Lower leg skin (tissue), 4 donors: Measurements from ENCODE around the gene COL25A1. TPM values are rescaled to one million over a fixed set of nuclear protein-coding genes. Genes with fewer than 3 reads are reported as not detected.

Experiments
- DNase-seq, 2 donors: peaks; one replicate each; pipeline ENCODE4 v3.0.0-alpha.2; 2019; ENCODE audit warnings: low spot score in 2 of 2
- H3K4me3 ChIP-seq: fragments of 200-600 bp; sonication (generic); 2 replicates; pipeline ENCODE4 v1.5.1; 2017; ENCODE audit warnings: mild to moderate bottlenecking, low read depth; ENCODE audit not compliant: poor library complexity, severe bottlenecking
- POLR2A ChIP-seq, 2 donors: fragments of 450-650 bp; IDR thresholded peaks; one replicate each; pipeline ENCODE4 v1.6.1; 2016 to 2017; ENCODE audit warnings: antibody characterized with exemption in 2 of 2, mild to moderate bottlenecking in 1 of 2, moderate library complexity in 1 of 2
- WGBS, 2 donors: methylation state at CpG; one replicate each; pipeline ENCODE4 v1.1.5; 2018; 5-methylcytosine and 5-hydroxymethylcytosine counted together
- intact Hi-C: fragments of 100-400 bp; cut with DNase I; formaldehyde crosslinking; loops from one replicate; pipeline ENCODE4 v1.15.0; 2023; ENCODE audit warnings: low total_unique reads
- total RNA-seq, 4 donors: library from RNA; depleted of rRNA; stranded (reverse); fragments of >200 nt; gene quantifications; one replicate each; pipeline ENCODE4 v1.1.0, GENCODE V29; 2016
- TF ChIP-seq, protein P1 (sequence below), 3 donors: fragments of 450-650 bp; IDR thresholded peaks; one replicate each; pipeline ENCODE4 v1.5.1; 2016; ENCODE audit warnings: antibody characterized with exemption in 3 of 3, mild to moderate bottlenecking in 3 of 3, moderate library complexity in 2 of 3

COL25A1 gene
- total RNA-seq, 4 donors from 2014 or later: 0.42 to 2.4 (median 1.5) TPM

DNA sequence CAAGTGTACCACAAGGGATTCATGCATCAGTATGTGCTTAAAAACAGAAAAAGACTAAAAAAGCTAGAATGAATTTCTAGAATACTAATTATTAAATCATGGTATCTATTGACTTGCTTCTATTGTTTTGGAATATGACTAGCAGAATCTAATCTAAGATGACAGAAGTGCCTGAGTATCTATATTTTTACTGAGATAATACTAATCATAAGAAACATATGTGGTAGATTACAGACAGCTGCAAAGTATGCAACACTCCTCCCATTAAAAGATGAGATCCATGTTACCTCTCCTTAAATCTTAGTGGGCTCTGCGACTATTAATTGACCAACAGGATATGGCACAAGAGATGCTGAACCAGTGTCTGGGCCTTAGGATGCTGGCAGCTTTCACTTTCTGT, 89.4 kb downstream of the COL25A1 start:
- WGBS, 2 donors: 75 to 91% methylated on average over 1 of the region's 1 CpG
- no peak overlapping the region for H3K4me3 ChIP-seq
- DNase-seq: no peak
- intact Hi-C loops: no loop called here
- no peak for TF ChIP-seq POLR2A (IDR thresholded peaks at IDR 0.05)
- TF ChIP-seq, protein P1, sequence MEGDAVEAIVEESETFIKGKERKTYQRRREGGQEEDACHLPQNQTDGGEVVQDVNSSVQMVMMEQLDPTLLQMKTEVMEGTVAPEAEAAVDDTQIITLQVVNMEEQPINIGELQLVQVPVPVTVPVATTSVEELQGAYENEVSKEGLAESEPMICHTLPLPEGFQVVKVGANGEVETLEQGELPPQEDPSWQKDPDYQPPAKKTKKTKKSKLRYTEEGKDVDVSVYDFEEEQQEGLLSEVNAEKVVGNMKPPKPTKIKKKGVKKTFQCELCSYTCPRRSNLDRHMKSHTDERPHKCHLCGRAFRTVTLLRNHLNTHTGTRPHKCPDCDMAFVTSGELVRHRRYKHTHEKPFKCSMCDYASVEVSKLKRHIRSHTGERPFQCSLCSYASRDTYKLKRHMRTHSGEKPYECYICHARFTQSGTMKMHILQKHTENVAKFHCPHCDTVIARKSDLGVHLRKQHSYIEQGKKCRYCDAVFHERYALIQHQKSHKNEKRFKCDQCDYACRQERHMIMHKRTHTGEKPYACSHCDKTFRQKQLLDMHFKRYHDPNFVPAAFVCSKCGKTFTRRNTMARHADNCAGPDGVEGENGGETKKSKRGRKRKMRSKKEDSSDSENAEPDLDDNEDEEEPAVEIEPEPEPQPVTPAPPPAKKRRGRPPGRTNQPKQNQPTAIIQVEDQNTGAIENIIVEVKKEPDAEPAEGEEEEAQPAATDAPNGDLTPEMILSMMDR (IDR thresholded peaks at IDR 0.05): no peak

DNA sequence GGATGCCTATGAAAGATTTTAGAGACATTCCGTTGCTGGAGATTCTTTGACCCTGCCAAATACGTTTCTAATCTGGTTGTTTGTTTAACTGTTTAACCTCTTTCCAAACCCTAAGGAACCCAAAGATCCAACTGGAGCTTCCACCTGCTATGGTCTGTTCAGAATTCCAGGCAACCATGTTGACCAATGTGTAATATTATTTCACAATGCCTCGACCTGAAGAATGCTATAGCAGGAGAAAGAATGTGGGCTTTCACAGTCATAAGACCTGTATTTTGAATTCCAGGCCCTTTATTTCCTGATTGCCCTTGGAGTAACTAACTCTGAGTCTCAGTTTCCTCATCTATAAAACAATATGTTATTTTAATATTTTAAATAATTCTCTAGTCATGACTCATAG, 90.8 kb downstream of the COL25A1 start:
- WGBS, 2 donors: 43 to 59% methylated on average over 3 of the region's 3 CpGs
- TF ChIP-seq POLR2A (IDR thresholded peaks at IDR 0.05): no peak
- TF ChIP-seq, protein P1 (IDR thresholded peaks at IDR 0.05): no peak
- DNase-seq: no peak
- no peak overlapping the region for H3K4me3 ChIP-seq
- intact Hi-C loops: no loop called here

DNA sequence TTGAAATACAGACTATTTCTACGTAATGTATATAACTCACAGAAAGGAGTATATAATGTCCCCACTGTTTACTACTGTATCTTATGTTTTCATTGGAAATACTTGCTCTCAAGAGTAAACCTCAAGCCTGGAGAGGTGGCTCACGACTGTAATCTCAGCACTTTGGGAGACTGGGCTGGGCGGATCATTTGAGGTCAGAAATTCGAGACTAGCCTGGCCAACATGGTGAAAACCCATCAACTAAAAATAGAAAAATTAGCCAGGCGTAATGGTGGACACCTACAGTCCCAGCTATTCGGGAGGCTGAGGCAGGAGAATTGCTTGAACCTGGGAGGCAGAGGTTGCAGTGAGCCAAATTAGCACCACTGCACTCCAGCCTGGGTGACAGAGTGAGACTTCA, 92.8 kb downstream of the COL25A1 start:
- no peak overlapping the region for H3K4me3 ChIP-seq
- 75 to 83% methylated on average over 6 of the region's 6 CpGs for WGBS, 2 donors
- TF ChIP-seq, protein P1 (IDR thresholded peaks at IDR 0.05): no peak
- TF ChIP-seq POLR2A (IDR thresholded peaks at IDR 0.05): no peak
- intact Hi-C loops: no loop called here
- no peak for DNase-seq

DNA sequence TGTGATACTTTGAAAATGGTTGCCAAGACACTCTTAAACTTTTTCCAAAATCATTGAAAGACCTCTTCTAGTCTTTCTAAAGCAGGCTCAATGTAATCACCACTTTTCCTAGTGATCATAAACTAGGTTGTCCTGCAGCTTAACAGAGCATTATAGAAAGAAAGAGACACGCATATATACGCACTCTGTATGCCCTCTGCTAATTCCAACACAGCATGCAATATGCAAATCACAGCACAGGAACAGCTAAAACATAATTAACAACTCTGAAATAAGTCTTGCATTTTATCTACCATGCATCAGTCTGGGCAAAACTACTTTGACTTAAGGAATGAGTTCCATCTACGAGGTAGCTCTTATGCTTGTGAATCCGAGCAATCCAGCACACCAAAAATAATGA, 94.6 kb downstream of the COL25A1 start:
- 77 to 82% methylated on average over 4 of the region's 4 CpGs for WGBS, 2 donors
- H3K4me3 ChIP-seq: no peak overlapping the region
- intact Hi-C loops: no loop called here
- TF ChIP-seq, protein P1 (IDR thresholded peaks at IDR 0.05): no peak
- no peak for TF ChIP-seq POLR2A (IDR thresholded peaks at IDR 0.05)
- DNase-seq: no peak

DNA sequence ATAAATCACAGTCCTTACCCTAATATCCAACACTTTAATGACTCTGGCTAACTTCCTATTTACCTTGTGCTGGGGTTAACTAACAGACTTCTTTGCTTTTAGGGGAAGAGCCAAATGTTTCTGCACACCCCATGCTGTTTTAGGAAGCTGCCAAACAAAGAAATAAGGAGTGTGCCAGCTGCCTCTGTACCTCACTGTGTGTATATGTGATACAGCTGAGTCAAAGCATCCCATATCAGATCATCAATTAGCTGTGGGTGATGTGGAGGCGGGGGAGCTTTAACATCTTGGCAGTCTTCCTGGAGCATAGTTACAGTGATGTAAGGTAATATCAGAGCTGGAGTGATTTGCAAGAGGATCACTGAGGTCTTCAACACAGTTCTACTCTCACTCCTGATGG, 95.4 kb downstream of the COL25A1 start:
- H3K4me3 ChIP-seq: no peak overlapping the region
- WGBS, 2 donors: 52 to 53% methylated on average over 1 of the region's 1 CpG
- TF ChIP-seq, protein P1 (IDR thresholded peaks at IDR 0.05): no peak
- TF ChIP-seq POLR2A (IDR thresholded peaks at IDR 0.05): no peak
- no peak for DNase-seq
- intact Hi-C loops: no loop called here

DNA sequence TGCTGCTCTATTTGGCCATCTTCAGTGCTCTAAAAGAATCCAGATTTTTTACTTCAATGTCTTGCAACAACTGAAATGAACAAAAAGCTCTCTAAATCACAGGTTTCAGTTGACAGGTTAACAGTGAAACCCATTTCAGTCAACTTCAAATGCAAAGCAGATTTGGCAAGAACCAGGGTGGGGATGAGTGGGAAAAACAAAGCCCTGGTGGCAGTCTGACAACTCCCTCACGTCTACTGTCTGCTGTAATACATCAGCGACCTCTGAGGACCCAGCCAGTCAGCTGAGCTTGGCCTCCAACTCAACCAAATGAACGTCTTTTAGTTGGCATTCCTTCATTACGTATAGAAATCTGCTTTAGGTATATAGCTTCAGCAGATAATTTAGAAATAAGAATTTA, 95.8 kb downstream of the COL25A1 start:
- WGBS, 2 donors: 43 to 45% methylated on average over 4 of the region's 4 CpGs
- DNase-seq: no peak
- intact Hi-C loops: no loop called here
- no peak overlapping the region for H3K4me3 ChIP-seq
- TF ChIP-seq, protein P1 (IDR thresholded peaks at IDR 0.05): no peak
- no peak for TF ChIP-seq POLR2A (IDR thresholded peaks at IDR 0.05)
